Measurements from ENCODE around the gene CLEC1B.

- no peak for TF ChIP-seq EZH2phosphoT487 (IDR thresholded peaks at IDR 0.05; ENCODE audit: low read length)
- TF ChIP-seq CTCF (IDR thresholded peaks at IDR 0.05; ENCODE audit: low read length), result no peak
These were observed 31.5 kb upstream of the CLEC1B start, which contains the start of gene CLEC9A for GRCh38 chr12:10030446-10030845.
